H1 (cell line): ENCODE data around the gene ZNF618.

Source experiments
- BCL11A ChIP-seq, 2 experiments: IDR thresholded peaks; one replicate each; pipeline ENCODE4 v1.6.1; 2011; ENCODE audit warnings: low read depth in 2 of 2, low read length in 2 of 2, mild to moderate bottlenecking in 2 of 2
- CEBPB ChIP-seq: IDR thresholded peaks from 2 replicates; pipeline ENCODE4 v1.6.1; 2012; ENCODE audit warnings: low read depth, low read length
- CTCF ChIP-seq, 3 experiments: IDR thresholded peaks; 1 replicate in 2 of 3; 2 replicates in 1 of 3; pipeline versions ENCODE4 v1.5.1 to v1.6.1; 2011; ENCODE audit warnings: low read length in 3 of 3, mild to moderate bottlenecking in 3 of 3, inconsistent platforms in 2 of 3, low read depth in 1 of 3, moderate library complexity in 1 of 3; ENCODE audit not compliant: insufficient read depth in 1 of 3; ENCODE audit errors: control extremely low read depth in 1 of 3
- EGR1 ChIP-seq: IDR thresholded peaks from 2 replicates; pipeline ENCODE4 v1.6.1; 2011; ENCODE audit warnings: low read depth, low read length, borderline replicate concordance
- EP300 ChIP-seq, 2 experiments: IDR thresholded peaks; 1 replicate in 1 of 2; 2 replicates in 1 of 2; pipeline ENCODE4 v1.6.1; 2011 to 2012; ENCODE audit warnings: low read depth in 2 of 2, low read length in 2 of 2, mild to moderate bottlenecking in 2 of 2, borderline replicate concordance in 1 of 2, inconsistent platforms in 1 of 2, moderate library complexity in 1 of 2
- EZH2 ChIP-seq: fragments of 200-600 bp; sonication (generic); IDR thresholded peaks from 2 replicates; pipeline ENCODE4 v1.7.1; 2012; ENCODE audit warnings: low read depth, mild to moderate bottlenecking, moderate library complexity, low read length, inconsistent platforms; ENCODE audit not compliant: severe bottlenecking
- MAX ChIP-seq: IDR thresholded peaks from 2 replicates; pipeline ENCODE4 v1.6.1; 2012; ENCODE audit warnings: inconsistent platforms
- POLR2A ChIP-seq, 2 experiments: IDR thresholded peaks; 1 replicate in 1 of 2; 2 replicates in 1 of 2; pipeline ENCODE4 v1.6.1; 2011; ENCODE audit warnings: low read depth in 2 of 2, low read length in 2 of 2, mild to moderate bottlenecking in 2 of 2; ENCODE audit errors: control extremely low read depth in 1 of 2
- POLR2AphosphoS5 ChIP-seq: IDR thresholded peaks from 2 replicates; pipeline ENCODE4 v1.6.1; 2011; ENCODE audit warnings: low read depth, low read length
- RFX5 ChIP-seq: IDR thresholded peaks from 2 replicates; pipeline ENCODE4 v1.6.1; 2011; ENCODE audit warnings: low read depth, low read length, improper control_type of control experiment, borderline replicate concordance
- SIX5 ChIP-seq: IDR thresholded peaks from 2 replicates; pipeline ENCODE4 v1.6.1; 2011; ENCODE audit warnings: mild to moderate bottlenecking, low read depth, low read length

DNA sequence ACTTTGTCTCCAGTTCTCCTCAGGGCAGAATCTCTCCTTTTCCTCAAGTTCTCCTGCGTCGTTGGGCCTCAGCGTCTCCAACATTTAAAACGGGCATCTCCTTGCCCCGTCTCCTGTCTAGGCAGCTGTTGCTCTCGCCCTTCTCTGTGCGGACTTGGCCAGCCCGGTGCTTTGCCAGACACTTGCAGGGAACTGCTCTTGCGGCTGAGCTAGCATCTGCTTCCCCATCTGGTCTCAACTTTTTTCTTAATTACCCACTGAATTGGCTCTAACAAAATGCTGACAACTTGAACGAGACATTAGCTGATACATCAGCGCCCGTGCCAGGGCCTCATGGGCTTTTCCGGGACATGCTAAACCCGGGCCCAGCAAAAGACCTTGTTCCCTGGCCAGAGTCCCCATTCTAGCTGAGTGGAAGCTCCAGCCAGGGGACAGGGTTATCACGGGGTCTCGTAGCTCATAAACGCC, 25.1 kb downstream of the ZNF618 start:
- no peak for TF ChIP-seq POLR2AphosphoS5
- TF ChIP-seq CTCF (IDR thresholded peaks at IDR 0.05; ENCODE audit: control extremely low read depth in 1 of 3, insufficient read depth in 1 of 3, low read depth in 1 of 3, low read length in 3 of 3) = no peak
- TF ChIP-seq POLR2A (IDR thresholded peaks at IDR 0.05; ENCODE audit: control extremely low read depth in 1 of 2, low read depth in 2 of 2, low read length in 2 of 2) = no peak
- TF ChIP-seq BCL11A (IDR thresholded peaks at IDR 0.05; ENCODE audit: low read depth in 2 of 2, low read length in 2 of 2) = no peak
- TF ChIP-seq SIX5 = no peak
- TF ChIP-seq MAX = no peak
- TF ChIP-seq EZH2 = no peak
- no peak for TF ChIP-seq RFX5
- TF ChIP-seq EGR1 = no peak
- no peak for TF ChIP-seq EP300 (IDR thresholded peaks at IDR 0.05; ENCODE audit: borderline replicate concordance in 1 of 2, low read depth in 2 of 2, low read length in 2 of 2)
- no peak for TF ChIP-seq CEBPB
